IMR-90 (cell line): ENCODE data around the gene DPP6. TPM values are rescaled to one million over a fixed set of nuclear protein-coding genes. Genes with fewer than 3 reads are reported as not detected.

Experiments used
- ATAC-seq: fragments of 200-7000 bp; cut with Tn5 transposase; 2 replicates; pipeline ENCODE4 v1.9.1; 2020; ENCODE audit warnings: low read depth, mild to moderate bottlenecking, moderate library complexity
- BruUV-seq: library from RNA; stranded (reverse); fragments of 400-500 nt; replicated peaks from 2 replicates; lab custom pipeline; 2021; lab: Mats Ljungman, UMichigan
- CTCF ChIA-PET: fragments of 300-600 bp; formaldehyde crosslinking; extraction: SDS; loops from one replicate; lab custom pipeline; 2021; ENCODE audit warnings: antibody characterized with exemption; lab: Yijun Ruan, JAX
- POLR2A ChIA-PET: fragments of 300-600 bp; sonication (Branson Sonifier 250); formaldehyde crosslinking; loops from one replicate; lab custom pipeline; 2022; ENCODE audit warnings: antibody characterized with exemption; ENCODE audit not compliant: unreplicated experiment; lab: Charles Lee
- DNase-seq: peaks from one replicate; pipeline ENCODE4 v3.0.0; 2013
- H2AFZ ChIP-seq: replicated peaks from 2 replicates; pipeline ENCODE3; 2013; ENCODE audit warnings: low read length, mild to moderate bottlenecking; ENCODE audit not compliant: poor library complexity
- H2AK5ac ChIP-seq: 2 replicates; pipeline ENCODE4 v1.6.1; 2013; ENCODE audit warnings: low read depth, low read length, inconsistent platforms
- H2AK9ac ChIP-seq: replicated peaks from 2 replicates; pipeline ENCODE3; 2013; ENCODE audit warnings: mild to moderate bottlenecking, low read depth, low read length, moderate library complexity; ENCODE audit not compliant: poor library complexity
- H2BK120ac ChIP-seq: 2 replicates; pipeline ENCODE4 v1.6.1; 2013; ENCODE audit warnings: low read depth, low read length, inconsistent platforms
- H2BK15ac ChIP-seq: 3 replicates; pipeline ENCODE4 v1.6.1; 2013; ENCODE audit warnings: low read depth, low read length, inconsistent platforms
- H2BK20ac ChIP-seq: 2 replicates; pipeline ENCODE4 v1.6.1; 2013; ENCODE audit warnings: low read depth, mild to moderate bottlenecking, inconsistent platforms, low read length, moderate library complexity
- H2BK5ac ChIP-seq: 2 replicates; pipeline ENCODE4 v1.6.1; 2013; ENCODE audit warnings: mild to moderate bottlenecking, low read depth, low read length, inconsistent platforms; ENCODE audit not compliant: poor library complexity, severe bottlenecking
- H3K14ac ChIP-seq: replicated peaks from 2 replicates; pipeline ENCODE4 v1.6.1; 2013; ENCODE audit warnings: low read depth, low read length, inconsistent platforms
- H3K18ac ChIP-seq: 2 replicates; pipeline ENCODE4 v1.6.1; 2013; ENCODE audit warnings: low read depth, low read length, control low read depth
- H3K23ac ChIP-seq: 2 replicates; pipeline ENCODE4 v1.6.1; 2013; ENCODE audit warnings: low read depth, low read length, inconsistent platforms
- H3K27ac ChIP-seq: 2 replicates; pipeline ENCODE4 v1.5.1; 2013; ENCODE audit warnings: mild to moderate bottlenecking, control low read depth, low read length; ENCODE audit not compliant: insufficient read depth
- H3K27me3 ChIP-seq: 2 replicates; pipeline ENCODE4 v1.6.1; 2013; ENCODE audit warnings: low read length; ENCODE audit not compliant: control insufficient read depth, insufficient read depth
- H3K36me3 ChIP-seq: 2 replicates; pipeline ENCODE4 v1.6.1; 2013; ENCODE audit warnings: low read length, mixed read lengths; ENCODE audit not compliant: control insufficient read depth, insufficient read depth
- H3K4ac ChIP-seq: 2 replicates; pipeline ENCODE4 v1.6.1; 2013; ENCODE audit warnings: low read depth, low read length, inconsistent platforms
- H3K4me1 ChIP-seq: 2 replicates; pipeline ENCODE4 v1.6.1; 2013; ENCODE audit warnings: low read length, mixed read lengths; ENCODE audit not compliant: control insufficient read depth, insufficient read depth
- H3K4me2 ChIP-seq: 2 replicates; pipeline ENCODE4 v1.6.1; 2013; ENCODE audit warnings: low read depth, mild to moderate bottlenecking, control low read depth, low read length, moderate library complexity
- H3K4me3 ChIP-seq: 2 replicates; pipeline ENCODE4 v1.5.1; 2013; ENCODE audit warnings: low read depth, mild to moderate bottlenecking, control low read depth, low read length, moderate library complexity; ENCODE audit not compliant: insufficient read depth
- H3K56ac ChIP-seq: 2 replicates; pipeline ENCODE4 v1.6.1; 2013; ENCODE audit warnings: low read length, inconsistent platforms; ENCODE audit not compliant: insufficient read depth; ENCODE audit errors: extremely low read depth
- H3K79me1 ChIP-seq, 2 experiments: 2 replicates each; pipeline ENCODE4 v1.6.1; 2013; ENCODE audit warnings: low read length in 2 of 2, inconsistent platforms in 1 of 2, low read depth in 1 of 2
- H3K9ac ChIP-seq: 2 replicates; pipeline ENCODE4 v1.6.1; 2013; ENCODE audit warnings: low read depth, low read length, control low read depth
- H3K9me1 ChIP-seq: 2 replicates; pipeline ENCODE4 v1.6.1; 2013; ENCODE audit warnings: low read length, inconsistent platforms; ENCODE audit not compliant: insufficient read depth
- H3K9me3 ChIP-seq: 2 replicates; pipeline ENCODE4 v1.6.1; 2013; ENCODE audit warnings: low read length; ENCODE audit not compliant: control insufficient read depth, insufficient read depth
- H4K20me1 ChIP-seq: 2 replicates; pipeline ENCODE4 v1.6.1; 2013; ENCODE audit warnings: low read length, inconsistent platforms; ENCODE audit not compliant: insufficient read depth
- H4K5ac ChIP-seq: 2 replicates; pipeline ENCODE4 v1.6.1; 2013; ENCODE audit warnings: mild to moderate bottlenecking, low read depth, low read length, control low read depth
- H4K8ac ChIP-seq, 2 experiments: 2 replicates each; pipeline ENCODE4 v1.6.1; 2013; ENCODE audit warnings: low read depth in 2 of 2, low read length in 2 of 2, control low read depth in 1 of 2, inconsistent platforms in 1 of 2
- H4K91ac ChIP-seq: 2 replicates; pipeline ENCODE4 v1.6.1; 2013; ENCODE audit warnings: low read depth, low read length, inconsistent platforms; ENCODE audit not compliant: insufficient read depth
- MAFK ChIP-seq: IDR thresholded peaks from 2 replicates; pipeline ENCODE4 v1.6.1; 2012; ENCODE audit warnings: low read depth, low read length, improper control_type of control experiment
- MXI1 ChIP-seq: IDR thresholded peaks from 2 replicates; pipeline ENCODE4 v1.6.1; 2012; ENCODE audit warnings: low read depth, mild to moderate bottlenecking, low read length, moderate library complexity, borderline replicate concordance
- NFE2L2 ChIP-seq: fragments of 150-350 bp; IDR thresholded peaks from 2 replicates; pipeline ENCODE4 v1.6.1; 2016; ENCODE audit warnings: low read depth, mild to moderate bottlenecking, low read length
- WGBS, 2 experiments: methylation state at CpG; one replicate each; pipeline versions ENCODE4 v1.1.5 to v1.1.7; 2013; ENCODE audit warnings: missing lambda C conversion rate in 2 of 2; ENCODE audit not compliant: insufficient read length in 1 of 2; ENCODE audit errors: extremely low coverage in 2 of 2; 5-methylcytosine and 5-hydroxymethylcytosine counted together
- dilution Hi-C: fragments of 300-500 bp; cut with HindIII; formaldehyde crosslinking; loops from one replicate; pipeline ENCODE4 v1.14.3; 2018; ENCODE audit warnings: low sequenced_read_pairs; ENCODE audit not compliant: unreplicated experiment
- in situ Hi-C: fragments of 300-500 bp; cut with MboI; formaldehyde crosslinking; loops from 3 replicates; pipeline ENCODE4 v1.14.3; 2019; ENCODE audit warnings: low sequenced_read_pairs, inconsistent platforms, mixed read lengths
- intact Hi-C: fragments of 100-400 bp; cut with micrococcal nuclease; formaldehyde crosslinking; loops from 2 replicates; pipeline ENCODE4 v1.10.0; 2022
- polyA plus RNA-seq, 3 experiments: library from polyadenylated mRNA; depleted of rRNA; stranded (reverse); fragments of >200 nt; gene quantifications; 2 replicates each; pipeline ENCODE4 v1.2.3, GENCODE V29; 2012; ENCODE audit warnings: low replicate concordance in 1 of 3
- total RNA-seq: library from RNA; depleted of rRNA; stranded (reverse); fragments of >200 nt; gene quantifications from 2 replicates; pipeline ENCODE4 v1.2.3, GENCODE V29; 2012

The DPP6 gene
- total and polyA plus RNA-seq, 2 of the 4 experiments (the other 2 are of a cell fraction): not detected

GRCh38 chr7:154777489-154777888 lies 725.3 kb downstream of the DPP6 start:
- Histone ChIP-seq H3K14ac (no peak overlapping the region), H3K36me3 (no peaks in the 10 kb centered on the region), H4K5ac (no peak overlapping the region), H4K8ac (no peak overlapping the region), H3K79me1 (no peaks in the 10 kb centered on the region), H3K9me3 (peaks cover 23% of the 10 kb centered on the region), H2BK120ac (no peak overlapping the region), H3K27me3 (no peaks in the 10 kb centered on the region), H4K91ac (no peak overlapping the region), H3K9me1 (no peaks in the 10 kb centered on the region), H3K9ac (no peak overlapping the region), H2BK20ac (no peak overlapping the region), H4K20me1 (no peaks in the 10 kb centered on the region), H3K4me2 (no peak overlapping the region), H2AFZ (no peak overlapping the region), H3K4me1 (no peaks in the 10 kb centered on the region), H3K4me3 (no peak overlapping the region), H2BK15ac (no peak overlapping the region), H3K18ac (no peak overlapping the region), H3K23ac (no peak overlapping the region), H2AK5ac (no peak overlapping the region), H3K4ac (no peak overlapping the region), H2AK9ac (no peak overlapping the region), H2BK5ac (no peak overlapping the region), H3K56ac (no peak overlapping the region), H3K27ac (no peak overlapping the region)
- in situ Hi-C loops: no loop called here
- no peak for TF ChIP-seq MXI1
- TF ChIP-seq NFE2L2: no peak
- no peak for TF ChIP-seq MAFK
- BruUV-seq: no TSS peak
- CTCF ChIA-PET: no interaction called here
- POLR2A ChIA-PET: no interaction called here
- dilution Hi-C loops: no loop called here
- no peak for ATAC-seq
- 59% methylated on average over 3 of the region's 13 CpGs; no CpG with 5 or more reads in 1 of the 2 experiments for WGBS, 2 experiments
- intact Hi-C loops: no loop called here
- DNase-seq: no peak
